HCT116 (cell line): Measurements from ENCODE around the gene KRT222. TPM values are rescaled to one million over a fixed set of nuclear protein-coding genes. Genes with fewer than 3 reads are reported as not detected.

Source experiments
- ATAC-seq: fragments of 200-7000 bp; cut with Tn5 transposase; 2 replicates; pipeline ENCODE4 v1.9.1; 2020; ENCODE audit warnings: mild to moderate bottlenecking, moderate library complexity
- BruUV-seq: library from RNA; stranded (reverse); fragments of 400-500 nt; replicated peaks from 2 replicates; lab custom pipeline; 2021; lab: Mats Ljungman, UMichigan
- CTCF ChIA-PET: fragments of 300-600 bp; sonication (Branson Sonifier 250); formaldehyde crosslinking; loops from one replicate; lab custom pipeline; 2021; ENCODE audit warnings: antibody characterized with exemption; lab: Charles Lee
- POLR2A ChIA-PET: fragments of 300-600, 350-600 bp; sonication (Branson Sonifier 250); formaldehyde crosslinking; loops from one replicate; lab custom pipeline; 2021; ENCODE audit warnings: antibody characterized with exemption; lab: Charles Lee
- RAD21 ChIA-PET, 2 experiments: fragments of 300-600 bp; sonication (Branson Sonifier 250); formaldehyde crosslinking; loops; one replicate each; lab custom pipeline; 2023; ENCODE audit warnings: low total read pairs in 2 of 2; ENCODE audit not compliant: uncharacterized antibody in 2 of 2, unreplicated experiment in 2 of 2, low non-redundant PET in 1 of 2; lab: Charles Lee
- DNase-seq: peaks from one replicate; pipeline ENCODE4 v3.0.0-alpha.2; 2010; ENCODE audit warnings: low read depth, low spot score
- H2AFZ ChIP-seq: fragments of 200-600 bp; shearing (Covaris generic), sonication (generic); 2 replicates; pipeline ENCODE4 v1.6.1; 2017; ENCODE audit warnings: low read depth, mixed run types, mixed read lengths, antibody characterized with exemption, low read length; ENCODE audit not compliant: poor library complexity, severe bottlenecking
- H3K27ac ChIP-seq: 2 replicates; pipeline ENCODE4 v1.5.1; 2012; ENCODE audit warnings: low read depth, low read length
- H3K27me3 ChIP-seq: fragments of 200-600 bp; sonication (generic); 2 replicates; pipeline ENCODE4 v1.6.1; 2016; ENCODE audit warnings: mixed run types, low read length, mixed read lengths; ENCODE audit not compliant: insufficient read depth
- H3K36me3 ChIP-seq, 2 experiments: fragments of 200-500 bp in 1 of 2; fragments of 200-600 bp in 1 of 2; sonication (Bioruptor generic) in 1 of 2; sonication (generic) in 1 of 2; 2 replicates each; pipeline versions ENCODE4 v1.5.1 to v1.6.1; 2014 to 2016; ENCODE audit warnings: low read length in 2 of 2, inconsistent platforms in 1 of 2, mixed read lengths in 1 of 2, mixed run types in 1 of 2; ENCODE audit not compliant: insufficient read depth in 2 of 2, control insufficient read depth in 1 of 2
- H3K4me1 ChIP-seq, 2 experiments: fragments of 200-600 bp in 1 of 2; sonication (generic) in 1 of 2; 2 replicates each; pipeline versions ENCODE4 v1.5.1 to v1.6.1; 2012 to 2017; ENCODE audit warnings: low read length in 2 of 2, inconsistent platforms in 1 of 2, mild to moderate bottlenecking in 1 of 2, mixed read lengths in 1 of 2, mixed run types in 1 of 2, moderate library complexity in 1 of 2; ENCODE audit not compliant: insufficient read depth in 2 of 2, control insufficient read depth in 1 of 2
- H3K4me2 ChIP-seq: fragments of 200-600 bp; sonication (generic); 2 replicates; pipeline ENCODE4 v1.6.1; 2017; ENCODE audit warnings: mixed run types, low read length, mixed read lengths
- H3K4me3 ChIP-seq, 2 experiments: fragments of 200-600 bp in 1 of 2; sonication (generic) in 1 of 2; replicated peaks in 1 of 2; 2 replicates each; pipeline ENCODE4 v1.5.1; 2011 to 2016; ENCODE audit warnings: low read length in 2 of 2, control low read depth in 1 of 2, low read depth in 1 of 2, mild to moderate bottlenecking in 1 of 2, mixed read lengths in 1 of 2, mixed run types in 1 of 2
- H3K79me2 ChIP-seq: fragments of 200-600 bp; sonication (generic); 2 replicates; pipeline ENCODE4 v1.6.1; 2017; ENCODE audit warnings: mild to moderate bottlenecking, mixed run types, low read length, moderate library complexity, mixed read lengths; ENCODE audit not compliant: insufficient read depth
- H3K9ac ChIP-seq: fragments of 200-600 bp; sonication (generic); 2 replicates; pipeline ENCODE4 v1.6.1; 2016; ENCODE audit warnings: low read length, mixed read lengths
- H3K9me2 ChIP-seq: fragments of 200-600 bp; sonication (generic), shearing (Covaris generic); 2 replicates; pipeline ENCODE4 v1.6.1; 2017; ENCODE audit warnings: mixed run types, mild to moderate bottlenecking, moderate library complexity; ENCODE audit not compliant: insufficient read depth
- H3K9me3 ChIP-seq, 2 experiments: fragments of 200-500 bp in 1 of 2; fragments of 200-600 bp in 1 of 2; sonication (Bioruptor generic) in 1 of 2; sonication (generic) in 1 of 2; 2 replicates each; pipeline ENCODE4 v1.6.1; 2014 to 2017; ENCODE audit warnings: low read length in 2 of 2, mixed read lengths in 2 of 2, inconsistent platforms in 1 of 2, low read depth in 1 of 2, mild to moderate bottlenecking in 1 of 2, mixed run types in 1 of 2, moderate library complexity in 1 of 2; ENCODE audit not compliant: control insufficient read depth in 1 of 2, insufficient read depth in 1 of 2
- H4K20me1 ChIP-seq: fragments of 200-600 bp; sonication (generic), shearing (Covaris generic); 2 replicates; pipeline ENCODE4 v1.6.1; 2017; ENCODE audit warnings: mixed run types, mild to moderate bottlenecking, moderate library complexity; ENCODE audit not compliant: insufficient read depth
- CBX3 ChIP-seq: IDR thresholded peaks from 2 replicates; pipeline ENCODE4 v1.6.1; 2012; ENCODE audit warnings: low read depth
- CEBPB ChIP-seq: IDR thresholded peaks from 2 replicates; pipeline ENCODE4 v1.6.1; 2012; ENCODE audit warnings: low read depth
- EGR1 ChIP-seq: IDR thresholded peaks from 2 replicates; pipeline ENCODE4 v1.6.1; 2012; ENCODE audit warnings: low read depth
- ELF1 ChIP-seq: IDR thresholded peaks from 2 replicates; pipeline ENCODE4 v1.6.1; 2012; ENCODE audit warnings: low read depth, borderline replicate concordance
- EZH2 ChIP-seq: fragments of 200-600 bp; sonication (generic); IDR thresholded peaks from 2 replicates; pipeline ENCODE4 v1.6.1; 2017; ENCODE audit warnings: antibody characterized with exemption, mixed run types
- FOSL1 ChIP-seq: IDR thresholded peaks from 2 replicates; pipeline ENCODE4 v1.6.1; 2012; ENCODE audit warnings: low read depth
- JUND ChIP-seq: IDR thresholded peaks from 2 replicates; pipeline ENCODE4 v1.6.1; 2012
- POLR2A ChIP-seq: IDR thresholded peaks from 2 replicates; pipeline ENCODE4 v1.7.0; 2011; ENCODE audit warnings: borderline replicate concordance; ENCODE audit not compliant: insufficient read depth, insufficient read length; ENCODE audit errors: extremely low read depth
- RAD21 ChIP-seq: IDR thresholded peaks from 2 replicates; pipeline ENCODE4 v1.6.1; 2012; ENCODE audit warnings: low read depth, mild to moderate bottlenecking
- SIN3A ChIP-seq: IDR thresholded peaks from 2 replicates; pipeline ENCODE4 v1.6.1; 2012; ENCODE audit warnings: low read depth
- SP1 ChIP-seq: IDR thresholded peaks from 2 replicates; pipeline ENCODE4 v1.6.1; 2012; ENCODE audit warnings: low read depth
- SRF ChIP-seq: IDR thresholded peaks from 2 replicates; pipeline ENCODE4 v1.6.1; 2012; ENCODE audit warnings: low read depth
- ZFX ChIP-seq: fragments of 450-650 bp; IDR thresholded peaks from 2 replicates; pipeline ENCODE4 v1.6.1; 2017
- ZNF274 ChIP-seq: fragments of 200-500 bp; sonication (Bioruptor generic); IDR thresholded peaks from 2 replicates; pipeline ENCODE4 v1.6.1; 2014; ENCODE audit warnings: mild to moderate bottlenecking, low read depth, low read length, inconsistent platforms
- intact Hi-C: fragments of 100-400 bp; cut with micrococcal nuclease; formaldehyde crosslinking; loops from 2 replicates; pipeline ENCODE4 v1.10.0; 2022
- total RNA-seq: library from RNA; stranded (reverse); gene quantifications from one replicate; pipeline ENCODE4 v1.2.1, GENCODE V29; 2021; ENCODE audit not compliant: unreplicated experiment
- TF ChIP-seq, protein P1 (sequence below): IDR thresholded peaks from 2 replicates; pipeline ENCODE4 v1.6.1; 2012; ENCODE audit warnings: low read depth
- TF ChIP-seq, protein P2 (sequence below): IDR thresholded peaks from 2 replicates; pipeline ENCODE4 v1.6.1; 2012
- TF ChIP-seq, protein P3 (sequence below), 3 experiments: fragments of 200-600 bp in 1 of 3; sonication (generic) in 1 of 3; IDR thresholded peaks in 2 of 3; conservative IDR thresholded peaks in 1 of 3; 2 replicates each; pipeline ENCODE4 v1.5.1; 2012 to 2017; ENCODE audit warnings: low read depth in 2 of 3, low read length in 2 of 3, antibody characterized with exemption in 1 of 3, borderline replicate concordance in 1 of 3, control low read depth in 1 of 3, mild to moderate bottlenecking in 1 of 3, mixed read lengths in 1 of 3, mixed run types in 1 of 3, moderate library complexity in 1 of 3; ENCODE audit not compliant: insufficient read depth in 1 of 3

Gene KRT222
- total RNA-seq, 1 experiment from 2014 or later, result 5.0 TPM

- Histone ChIP-seq H3K4me3 (no peak overlapping the region), H3K4me2 (no peak overlapping the region), H3K79me2 (no peaks in the 10 kb centered on the region), H3K9ac (no peak overlapping the region), H3K27ac (no peak overlapping the region), H3K27me3 (no peaks in the 10 kb centered on the region), H3K9me3 (no peaks in the 10 kb centered on the region), H3K4me1 (peaks cover 0 to 5% of the 10 kb centered on the region in 2 experiments; a peak in 1 of 4 replicates), H3K36me3 (no peaks in the 10 kb centered on the region), H3K9me2 (no peaks in the 10 kb centered on the region), H2AFZ (no peak overlapping the region), H4K20me1 (no peaks in the 10 kb centered on the region)
- DNase-seq (no peak), ATAC-seq (no peak)
- ChIA-PET POLR2A (interaction anchor here (1.1 kb wide), 1 partner anchor 19 kb away, joined by 3 read pairs; the partner anchor contains the start of gene SMARCE1), CTCF (no interaction called here), RAD21 (no interaction called here)
- no peak for TF ChIP-seq FOSL1
- no peak for TF ChIP-seq RAD21
- no peak for TF ChIP-seq ZNF274
- no peak for TF ChIP-seq JUND
- no peak for TF ChIP-seq SRF
- TF ChIP-seq ELF1, result no peak
- no peak for TF ChIP-seq POLR2A
- no peak for TF ChIP-seq CEBPB
- no peak for TF ChIP-seq EGR1
- no peak for TF ChIP-seq CBX3
- intact Hi-C loops, result no loop called here
- BruUV-seq, result no TSS peak
Observed at GRCh38 chr17:40666331-40666730, 1.4 kb upstream of the KRT222 start.

- no TSS peak for BruUV-seq
- no peaks in the 10 kb centered on the region for H3K9me3 ChIP-seq
- ChIA-PET RAD21 (no interaction called here), POLR2A (no interaction called here), CTCF (no interaction called here)
- H3K9me2 ChIP-seq, result no peaks in the 10 kb centered on the region
- ATAC-seq (no peak), DNase-seq (no peak)
- no peak overlapping the region for H3K4me2 ChIP-seq
- no peaks in the 10 kb centered on the region for H3K36me3 ChIP-seq
- H3K4me3 ChIP-seq, result no peak overlapping the region
- H3K9ac ChIP-seq, result no peak overlapping the region
- peaks cover 0 to 5% of the 10 kb centered on the region in 2 experiments; a peak in 1 of 4 replicates for H3K4me1 ChIP-seq
- no peaks in the 10 kb centered on the region for H3K79me2 ChIP-seq
- H3K27me3 ChIP-seq, result no peaks in the 10 kb centered on the region
- H3K27ac ChIP-seq, result no peak overlapping the region
- TF ChIP-seq, protein P1, sequence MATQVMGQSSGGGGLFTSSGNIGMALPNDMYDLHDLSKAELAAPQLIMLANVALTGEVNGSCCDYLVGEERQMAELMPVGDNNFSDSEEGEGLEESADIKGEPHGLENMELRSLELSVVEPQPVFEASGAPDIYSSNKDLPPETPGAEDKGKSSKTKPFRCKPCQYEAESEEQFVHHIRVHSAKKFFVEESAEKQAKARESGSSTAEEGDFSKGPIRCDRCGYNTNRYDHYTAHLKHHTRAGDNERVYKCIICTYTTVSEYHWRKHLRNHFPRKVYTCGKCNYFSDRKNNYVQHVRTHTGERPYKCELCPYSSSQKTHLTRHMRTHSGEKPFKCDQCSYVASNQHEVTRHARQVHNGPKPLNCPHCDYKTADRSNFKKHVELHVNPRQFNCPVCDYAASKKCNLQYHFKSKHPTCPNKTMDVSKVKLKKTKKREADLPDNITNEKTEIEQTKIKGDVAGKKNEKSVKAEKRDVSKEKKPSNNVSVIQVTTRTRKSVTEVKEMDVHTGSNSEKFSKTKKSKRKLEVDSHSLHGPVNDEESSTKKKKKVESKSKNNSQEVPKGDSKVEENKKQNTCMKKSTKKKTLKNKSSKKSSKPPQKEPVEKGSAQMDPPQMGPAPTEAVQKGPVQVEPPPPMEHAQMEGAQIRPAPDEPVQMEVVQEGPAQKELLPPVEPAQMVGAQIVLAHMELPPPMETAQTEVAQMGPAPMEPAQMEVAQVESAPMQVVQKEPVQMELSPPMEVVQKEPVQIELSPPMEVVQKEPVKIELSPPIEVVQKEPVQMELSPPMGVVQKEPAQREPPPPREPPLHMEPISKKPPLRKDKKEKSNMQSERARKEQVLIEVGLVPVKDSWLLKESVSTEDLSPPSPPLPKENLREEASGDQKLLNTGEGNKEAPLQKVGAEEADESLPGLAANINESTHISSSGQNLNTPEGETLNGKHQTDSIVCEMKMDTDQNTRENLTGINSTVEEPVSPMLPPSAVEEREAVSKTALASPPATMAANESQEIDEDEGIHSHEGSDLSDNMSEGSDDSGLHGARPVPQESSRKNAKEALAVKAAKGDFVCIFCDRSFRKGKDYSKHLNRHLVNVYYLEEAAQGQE, result no peak
- TF ChIP-seq, protein P2, sequence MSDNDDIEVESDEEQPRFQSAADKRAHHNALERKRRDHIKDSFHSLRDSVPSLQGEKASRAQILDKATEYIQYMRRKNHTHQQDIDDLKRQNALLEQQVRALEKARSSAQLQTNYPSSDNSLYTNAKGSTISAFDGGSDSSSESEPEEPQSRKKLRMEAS, result no peak
- TF ChIP-seq ZFX (no peak), SIN3A (no peak), JUND (no peak), CBX3 (no peak), FOSL1 (no peak), RAD21 (no peak), EZH2 (no peak), SP1 (no peak), EGR1 (no peak)
- TF ChIP-seq, protein P3, sequence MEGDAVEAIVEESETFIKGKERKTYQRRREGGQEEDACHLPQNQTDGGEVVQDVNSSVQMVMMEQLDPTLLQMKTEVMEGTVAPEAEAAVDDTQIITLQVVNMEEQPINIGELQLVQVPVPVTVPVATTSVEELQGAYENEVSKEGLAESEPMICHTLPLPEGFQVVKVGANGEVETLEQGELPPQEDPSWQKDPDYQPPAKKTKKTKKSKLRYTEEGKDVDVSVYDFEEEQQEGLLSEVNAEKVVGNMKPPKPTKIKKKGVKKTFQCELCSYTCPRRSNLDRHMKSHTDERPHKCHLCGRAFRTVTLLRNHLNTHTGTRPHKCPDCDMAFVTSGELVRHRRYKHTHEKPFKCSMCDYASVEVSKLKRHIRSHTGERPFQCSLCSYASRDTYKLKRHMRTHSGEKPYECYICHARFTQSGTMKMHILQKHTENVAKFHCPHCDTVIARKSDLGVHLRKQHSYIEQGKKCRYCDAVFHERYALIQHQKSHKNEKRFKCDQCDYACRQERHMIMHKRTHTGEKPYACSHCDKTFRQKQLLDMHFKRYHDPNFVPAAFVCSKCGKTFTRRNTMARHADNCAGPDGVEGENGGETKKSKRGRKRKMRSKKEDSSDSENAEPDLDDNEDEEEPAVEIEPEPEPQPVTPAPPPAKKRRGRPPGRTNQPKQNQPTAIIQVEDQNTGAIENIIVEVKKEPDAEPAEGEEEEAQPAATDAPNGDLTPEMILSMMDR (IDR thresholded peaks at IDR 0.05 in 2 of 3, conservative IDR thresholded peaks at IDR 0.05 in 1 of 3; ENCODE audit: borderline replicate concordance in 1 of 3, insufficient read depth in 1 of 3, low read depth in 2 of 3, low read length in 2 of 3), result no peak
- H2AFZ ChIP-seq, result no peak overlapping the region
- intact Hi-C loops, result no loop called here
- no peaks in the 10 kb centered on the region for H4K20me1 ChIP-seq
Observed at GRCh38 chr17:40663252-40663651, 1.7 kb downstream of the KRT222 start.
